Measurements from ENCODE around the gene YTHDF1. TPM values are rescaled to one million over a fixed set of nuclear protein-coding genes. Genes with fewer than 3 reads are reported as not detected.

Gene YTHDF1
- total RNA-seq, 1 experiment from 2014 or later = 196 TPM

DNA sequence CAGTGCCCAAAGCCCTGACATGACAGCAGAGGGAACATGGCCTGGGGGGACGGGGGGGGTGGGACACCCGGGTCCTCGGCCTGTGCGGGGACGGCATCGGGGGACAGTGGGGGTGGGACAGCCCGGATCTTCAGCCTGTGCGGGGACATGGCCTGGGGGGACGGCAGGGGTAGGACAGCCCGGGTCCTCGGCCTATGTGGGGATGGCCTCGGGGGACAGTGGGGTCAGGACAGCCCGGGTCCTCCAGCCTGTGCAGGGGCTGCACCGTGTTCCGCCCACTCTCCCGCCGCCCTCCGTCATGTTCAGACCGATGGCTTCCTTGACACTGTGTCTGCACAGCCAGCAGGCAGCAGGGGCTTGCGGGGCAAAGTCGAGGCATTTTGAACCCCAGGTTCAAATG, 26.8 kb upstream of the YTHDF1 start:
- intact Hi-C loops (cut with micrococcal nuclease; ENCODE audit: unreplicated experiment) = no loop called here
- TF ChIP-seq, protein P1, sequence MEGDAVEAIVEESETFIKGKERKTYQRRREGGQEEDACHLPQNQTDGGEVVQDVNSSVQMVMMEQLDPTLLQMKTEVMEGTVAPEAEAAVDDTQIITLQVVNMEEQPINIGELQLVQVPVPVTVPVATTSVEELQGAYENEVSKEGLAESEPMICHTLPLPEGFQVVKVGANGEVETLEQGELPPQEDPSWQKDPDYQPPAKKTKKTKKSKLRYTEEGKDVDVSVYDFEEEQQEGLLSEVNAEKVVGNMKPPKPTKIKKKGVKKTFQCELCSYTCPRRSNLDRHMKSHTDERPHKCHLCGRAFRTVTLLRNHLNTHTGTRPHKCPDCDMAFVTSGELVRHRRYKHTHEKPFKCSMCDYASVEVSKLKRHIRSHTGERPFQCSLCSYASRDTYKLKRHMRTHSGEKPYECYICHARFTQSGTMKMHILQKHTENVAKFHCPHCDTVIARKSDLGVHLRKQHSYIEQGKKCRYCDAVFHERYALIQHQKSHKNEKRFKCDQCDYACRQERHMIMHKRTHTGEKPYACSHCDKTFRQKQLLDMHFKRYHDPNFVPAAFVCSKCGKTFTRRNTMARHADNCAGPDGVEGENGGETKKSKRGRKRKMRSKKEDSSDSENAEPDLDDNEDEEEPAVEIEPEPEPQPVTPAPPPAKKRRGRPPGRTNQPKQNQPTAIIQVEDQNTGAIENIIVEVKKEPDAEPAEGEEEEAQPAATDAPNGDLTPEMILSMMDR (IDR thresholded peaks at IDR 0.05; ENCODE audit: insufficient read depth in 1 of 2, low read depth in 1 of 2, low read length in 1 of 2, severe bottlenecking in 1 of 2, unreplicated experiment in 1 of 2) = no peak
- Histone ChIP-seq H3K27me3 (replicated peaks; ENCODE audit: control insufficient read depth, insufficient read depth, low read length) (no peaks in the 10 kb centered on the region), H3K36me3 (ENCODE audit: control insufficient read depth, insufficient read depth, low read length) (no peaks in the 10 kb centered on the region), H3K4me1 (peaks cover 20% of the 10 kb centered on the region), H3K4me3 (ENCODE audit: low read depth, low read length) (no peak overlapping the region), H3K9me3 (no peaks in the 10 kb centered on the region)
- Mint-ChIP-seq H3K4me1 (ENCODE audit: low read depth, unreplicated experiment) (no peaks in the 10 kb centered on the region), H3K36me3 (ENCODE audit: insufficient read depth, unreplicated experiment) (no peaks in the 10 kb centered on the region), H3K27ac (ENCODE audit: unreplicated experiment) (no peak overlapping the region), H3K4me3 (ENCODE audit: unreplicated experiment) (no peak overlapping the region), H3K9me3 (ENCODE audit: unreplicated experiment) (no peaks in the 10 kb centered on the region), H3K27me3 (ENCODE audit: insufficient read depth, unreplicated experiment) (no peaks in the 10 kb centered on the region)
- POLR2A ChIA-PET = no interaction called here
- CTCF ChIA-PET = interaction anchor here (0.6 to 2.5 kb wide), 3 partner anchors 12 to 1615 kb away, joined by 3 to 15 read pairs (median 6); no protein-coding TSS in a partner anchor
- no TSS peak for BruUV-seq (replicated peaks)
- no peak for DNase-seq

DNA sequence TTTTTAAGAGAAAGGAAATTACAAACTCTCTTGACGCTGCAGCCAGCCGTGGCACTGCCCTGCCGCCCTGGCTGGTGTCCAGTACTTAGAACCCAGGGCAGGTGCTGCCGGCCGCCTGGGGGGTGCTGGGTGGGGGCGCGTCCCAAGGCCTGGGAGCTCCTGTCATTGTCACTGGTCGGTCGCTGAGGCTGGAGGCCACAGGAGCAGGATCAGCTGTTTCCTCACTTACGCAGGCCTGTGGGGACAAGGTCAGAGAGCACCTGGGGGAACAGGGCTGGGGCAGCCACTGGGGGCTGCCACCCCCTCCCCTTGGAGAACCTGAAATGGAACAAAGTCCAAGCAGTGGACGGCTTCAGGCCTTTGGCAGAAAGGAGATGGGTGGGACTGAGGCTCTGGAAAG, 25.3 kb upstream of the YTHDF1 start:
- TF ChIP-seq, protein P1 (IDR thresholded peaks at IDR 0.05; ENCODE audit: insufficient read depth in 1 of 2, low read depth in 1 of 2, low read length in 1 of 2, severe bottlenecking in 1 of 2, unreplicated experiment in 1 of 2) = no peak
- no peaks in the 10 kb centered on the region for H3K9me3 Mint-ChIP-seq (ENCODE audit: unreplicated experiment)
- BruUV-seq (replicated peaks) = no TSS peak

DNA sequence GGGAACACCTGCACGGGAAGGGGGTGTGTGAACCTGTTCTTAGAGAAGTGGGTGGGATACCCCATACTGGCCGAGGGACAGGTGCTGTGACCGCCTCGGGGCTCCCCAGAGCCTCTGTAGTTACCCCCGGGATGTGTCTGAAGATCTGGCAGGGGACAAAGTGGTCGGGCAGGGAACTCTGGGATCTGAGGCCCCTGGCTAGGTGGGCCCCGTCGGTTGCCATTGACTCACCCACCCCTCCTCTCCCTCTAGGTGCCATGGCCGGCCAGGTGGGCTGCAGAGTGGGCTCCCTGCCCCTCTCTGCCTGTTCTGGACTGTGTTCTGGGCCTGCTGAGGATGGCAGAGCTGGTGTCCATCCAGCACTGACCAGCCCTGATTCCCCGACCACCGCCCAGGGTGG, 24.1 kb upstream of the YTHDF1 start:
- intact Hi-C loops (cut with micrococcal nuclease; ENCODE audit: unreplicated experiment) = no loop called here
- peaks cover 1% of the 10 kb centered on the region for H3K4me1 Mint-ChIP-seq (ENCODE audit: low read depth, unreplicated experiment)
- no peaks in the 10 kb centered on the region for H3K9me3 Mint-ChIP-seq (ENCODE audit: unreplicated experiment)
- Histone ChIP-seq H3K4me1 (peaks cover 27% of the 10 kb centered on the region), H3K36me3 (ENCODE audit: control insufficient read depth, insufficient read depth, low read length) (no peaks in the 10 kb centered on the region), H3K27me3 (replicated peaks; ENCODE audit: control insufficient read depth, insufficient read depth, low read length) (no peaks in the 10 kb centered on the region), H3K9me3 (no peaks in the 10 kb centered on the region), H3K4me3 (ENCODE audit: low read depth, low read length) (no peak overlapping the region)
- ChIA-PET CTCF (interaction anchor here (0.7 to 2.5 kb wide), 2 partner anchors 13 to 17 kb away, joined by 4 to 15 read pairs; no protein-coding TSS in a partner anchor), POLR2A (no interaction called here)
- TF ChIP-seq, protein P1 (IDR thresholded peaks at IDR 0.05; ENCODE audit: insufficient read depth in 1 of 2, low read depth in 1 of 2, low read length in 1 of 2, severe bottlenecking in 1 of 2, unreplicated experiment in 1 of 2) = no peak
- DNase-seq = no peak
- BruUV-seq (replicated peaks) = no TSS peak
- no peaks in the 10 kb centered on the region for H3K36me3 Mint-ChIP-seq (ENCODE audit: insufficient read depth, unreplicated experiment)
- no peak overlapping the region for H3K4me3 Mint-ChIP-seq (ENCODE audit: unreplicated experiment)
- no peaks in the 10 kb centered on the region for H3K27me3 Mint-ChIP-seq (ENCODE audit: insufficient read depth, unreplicated experiment)
- H3K27ac Mint-ChIP-seq (ENCODE audit: unreplicated experiment) = no peak overlapping the region

More for the DNA sequence above, 25.3 kb upstream of the YTHDF1 start:
- no peak for DNase-seq
- H3K36me3 ChIP-seq (ENCODE audit: control insufficient read depth, insufficient read depth, low read length) = no peaks in the 10 kb centered on the region
- no peaks in the 10 kb centered on the region for H3K27me3 Mint-ChIP-seq (ENCODE audit: insufficient read depth, unreplicated experiment)
- no peak overlapping the region for H3K4me3 ChIP-seq (ENCODE audit: low read depth, low read length)
- no peaks in the 10 kb centered on the region for H3K9me3 ChIP-seq
- H3K27me3 ChIP-seq (replicated peaks; ENCODE audit: control insufficient read depth, insufficient read depth, low read length) = no peaks in the 10 kb centered on the region
- H3K4me3 Mint-ChIP-seq (ENCODE audit: unreplicated experiment) = no peak overlapping the region
- POLR2A ChIA-PET = interaction anchor here (0.6 kb wide), 1 partner anchor 28 kb away, joined by 3 read pairs; no protein-coding TSS in a partner anchor
- no peak overlapping the region for H3K27ac Mint-ChIP-seq (ENCODE audit: unreplicated experiment)
- no peaks in the 10 kb centered on the region for H3K4me1 Mint-ChIP-seq (ENCODE audit: low read depth, unreplicated experiment)
- intact Hi-C loops (cut with micrococcal nuclease; ENCODE audit: unreplicated experiment) = no loop called here
- peaks cover 16% of the 10 kb centered on the region for H3K4me1 ChIP-seq
- H3K36me3 Mint-ChIP-seq (ENCODE audit: insufficient read depth, unreplicated experiment) = no peaks in the 10 kb centered on the region
- CTCF ChIA-PET = interaction anchor here (2.5 kb wide), 1 partner anchor 18 kb away, joined by 15 read pairs; no protein-coding TSS in a partner anchor

Measured in Caco-2 (cell line).